ENCODE measurements around the gene TRIM28. TPM values are rescaled to one million over a fixed set of nuclear protein-coding genes. Genes with fewer than 3 reads are reported as not detected.

The TRIM28 gene
- total RNA-seq, 1 donor from 2014 or later: 407 TPM

DNA sequence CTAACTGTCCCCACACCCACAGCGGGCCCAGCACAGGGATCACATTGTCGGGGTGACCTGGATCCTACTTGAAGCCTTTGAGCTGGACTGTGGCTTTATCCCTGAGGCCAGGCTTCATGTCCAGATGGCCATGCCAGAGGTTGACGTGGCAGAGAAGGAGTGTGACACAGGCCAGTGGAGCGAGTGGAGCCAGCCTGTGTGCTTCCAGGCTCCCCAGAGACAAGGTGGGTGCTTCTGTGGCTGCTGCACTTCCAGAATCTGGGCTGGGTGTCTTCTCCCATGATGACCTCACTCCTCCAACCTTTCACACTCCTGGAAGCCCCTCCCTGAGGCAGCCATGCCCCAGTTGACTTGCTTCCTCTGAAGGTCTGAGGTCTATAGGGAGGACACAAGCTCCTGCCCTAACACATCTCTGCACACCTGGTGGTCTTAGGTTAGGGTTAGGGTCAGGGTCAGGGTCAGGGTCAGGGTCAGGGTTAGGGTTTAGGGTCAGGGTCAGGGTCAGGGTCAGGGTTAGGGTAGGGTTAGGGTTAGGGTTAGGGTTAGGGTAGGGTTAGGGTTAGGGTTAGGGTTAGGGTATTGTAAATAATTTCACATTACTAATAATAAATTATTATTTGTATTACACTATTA is 42.4 kb downstream of the TRIM28 start:
- TF ChIP-seq, protein P1, sequence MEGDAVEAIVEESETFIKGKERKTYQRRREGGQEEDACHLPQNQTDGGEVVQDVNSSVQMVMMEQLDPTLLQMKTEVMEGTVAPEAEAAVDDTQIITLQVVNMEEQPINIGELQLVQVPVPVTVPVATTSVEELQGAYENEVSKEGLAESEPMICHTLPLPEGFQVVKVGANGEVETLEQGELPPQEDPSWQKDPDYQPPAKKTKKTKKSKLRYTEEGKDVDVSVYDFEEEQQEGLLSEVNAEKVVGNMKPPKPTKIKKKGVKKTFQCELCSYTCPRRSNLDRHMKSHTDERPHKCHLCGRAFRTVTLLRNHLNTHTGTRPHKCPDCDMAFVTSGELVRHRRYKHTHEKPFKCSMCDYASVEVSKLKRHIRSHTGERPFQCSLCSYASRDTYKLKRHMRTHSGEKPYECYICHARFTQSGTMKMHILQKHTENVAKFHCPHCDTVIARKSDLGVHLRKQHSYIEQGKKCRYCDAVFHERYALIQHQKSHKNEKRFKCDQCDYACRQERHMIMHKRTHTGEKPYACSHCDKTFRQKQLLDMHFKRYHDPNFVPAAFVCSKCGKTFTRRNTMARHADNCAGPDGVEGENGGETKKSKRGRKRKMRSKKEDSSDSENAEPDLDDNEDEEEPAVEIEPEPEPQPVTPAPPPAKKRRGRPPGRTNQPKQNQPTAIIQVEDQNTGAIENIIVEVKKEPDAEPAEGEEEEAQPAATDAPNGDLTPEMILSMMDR (IDR thresholded peaks at IDR 0.05): no peak
- ChIA-PET POLR2A (no interaction called here), CTCF (no interaction called here)
- ATAC-seq (ENCODE audit: low read depth) (no peak), DNase-seq (no peak)
- H3K4me1 Mint-ChIP-seq: peaks cover 2% of the 10 kb centered on the region
- intact Hi-C loops (cut with micrococcal nuclease): no loop called here
- H3K4me3 Mint-ChIP-seq: no peak overlapping the region
- H3K9me3 Mint-ChIP-seq: no peaks in the 10 kb centered on the region
- no peak overlapping the region for H3K27ac Mint-ChIP-seq
- peaks cover 16% of the 10 kb centered on the region for H3K36me3 Mint-ChIP-seq (ENCODE audit: low read depth)
- no peaks in the 10 kb centered on the region for H3K27me3 Mint-ChIP-seq

Other genes starting within 250 kb of the TRIM28 start
- gene ERVK3-1, start 238.7 kb upstream of the TRIM28 start, total RNA-seq: 61.4 and 74.3 TPM in 2 replicates
- gene ZSCAN22, start 217.1 kb upstream of the TRIM28 start, total RNA-seq: 4.7 and 4.8 TPM in 2 replicates
- 21.8 and 26.8 TPM in 2 replicates for gene A1BG, start 190.6 kb upstream of the TRIM28 start, total RNA-seq
- gene ZNF497, start 181.3 kb upstream of the TRIM28 start, total RNA-seq: 1.7 and 2.1 TPM in 2 replicates
- 3.1 and 3.5 TPM in 2 replicates for gene ZNF837, start 163.0 kb upstream of the TRIM28 start, total RNA-seq
- 1,982 and 2,193 TPM in 2 replicates for gene RPS5, start 156.8 kb upstream of the TRIM28 start, total RNA-seq
- 0.44 TPM in 1 of 2 replicates, not detected in the other for gene RNF225, start 148.4 kb upstream of the TRIM28 start, total RNA-seq
- 8.6 and 9.6 TPM in 2 replicates for gene ZNF584, start 135.4 kb upstream of the TRIM28 start, total RNA-seq
- 9.2 and 10.4 TPM in 2 replicates for gene ZNF132, start 103.9 kb upstream of the TRIM28 start, total RNA-seq
- gene ZNF324B, start 92.4 kb upstream of the TRIM28 start, total RNA-seq: 11.1 and 11.7 TPM in 2 replicates
- 11.8 and 13.1 TPM in 2 replicates for gene ZNF324, start 77.0 kb upstream of the TRIM28 start, total RNA-seq
- gene ZNF446, start 67.7 kb upstream of the TRIM28 start, total RNA-seq: 9.6 and 10.4 TPM in 2 replicates
- gene SLC27A5, start 32.1 kb upstream of the TRIM28 start, total RNA-seq: 8.0 and 10.2 TPM in 2 replicates
- 18.0 and 20.2 TPM in 2 replicates for gene ZBTB45, start 24.3 kb upstream of the TRIM28 start, total RNA-seq
- gene CHMP2A, start 11.0 kb downstream of the TRIM28 start, total RNA-seq: 95.6 and 96.3 TPM in 2 replicates
- gene UBE2M, start 14.5 kb downstream of the TRIM28 start, total RNA-seq: 55.1 and 66.7 TPM in 2 replicates
- 41.9 and 54.5 TPM in 2 replicates for gene MZF1, start 29.3 kb downstream of the TRIM28 start, total RNA-seq